KMS-11 (cell line): Measurements from ENCODE around the gene SEC23IP.

Source experiments
- H2AFZ ChIP-seq: fragments of 200-600 bp; sonication (generic); 2 replicates; pipeline ENCODE4 v1.6.1; 2016; ENCODE audit warnings: antibody characterized with exemption, mixed run types, low read depth
- H3K27ac ChIP-seq: fragments of 200-600 bp; sonication (generic); 2 replicates; pipeline ENCODE4 v1.6.1; 2016; ENCODE audit warnings: mild to moderate bottlenecking, mixed run types
- H3K27me3 ChIP-seq: fragments of 200-600 bp; sonication (generic); 2 replicates; pipeline ENCODE4 v1.6.1; 2017; ENCODE audit warnings: mild to moderate bottlenecking, low read depth, mixed run types, moderate library complexity; ENCODE audit not compliant: insufficient read depth
- H3K36me3 ChIP-seq: fragments of 200-600 bp; sonication (generic); 2 replicates; pipeline ENCODE4 v1.6.1; 2017; ENCODE audit warnings: mild to moderate bottlenecking, mixed run types; ENCODE audit not compliant: insufficient read depth
- H3K4me1 ChIP-seq: fragments of 200-600 bp; sonication (generic); 2 replicates; pipeline ENCODE4 v1.6.1; 2016; ENCODE audit warnings: mild to moderate bottlenecking, low read depth, mixed run types; ENCODE audit not compliant: poor library complexity, severe bottlenecking
- H3K4me2 ChIP-seq: fragments of 200-600 bp; sonication (generic); 2 replicates; pipeline ENCODE4 v1.7.0; 2016; ENCODE audit warnings: mild to moderate bottlenecking, mixed run types
- H3K4me3 ChIP-seq: fragments of 200-600 bp; sonication (generic); IDR thresholded peaks from 2 replicates; pipeline ENCODE4 v1.6.1; 2017; ENCODE audit warnings: low read depth, low read length, mixed read lengths; ENCODE audit not compliant: insufficient read depth
- H3K79me2 ChIP-seq: fragments of 200-600 bp; sonication (generic); 2 replicates; pipeline ENCODE4 v1.6.1; 2016; ENCODE audit warnings: low read depth, mixed run types; ENCODE audit not compliant: insufficient read depth
- H3K9ac ChIP-seq: fragments of 200-600 bp; sonication (generic); 2 replicates; pipeline ENCODE4 v1.6.1; 2016; ENCODE audit warnings: mild to moderate bottlenecking, mixed run types
- H4K20me1 ChIP-seq: fragments of 200-600 bp; sonication (generic); 2 replicates; pipeline ENCODE4 v1.6.1; 2016; ENCODE audit warnings: mild to moderate bottlenecking, mixed run types; ENCODE audit not compliant: insufficient read depth
- TF ChIP-seq, protein P1 (sequence below): fragments of 200-600 bp; sonication (generic); conservative IDR thresholded peaks from 2 replicates; pipeline ENCODE4 v1.6.1; 2017; ENCODE audit warnings: low read depth, mild to moderate bottlenecking, antibody characterized with exemption, low read length, moderate library complexity, mixed read lengths

The SEC23IP gene

DNA sequence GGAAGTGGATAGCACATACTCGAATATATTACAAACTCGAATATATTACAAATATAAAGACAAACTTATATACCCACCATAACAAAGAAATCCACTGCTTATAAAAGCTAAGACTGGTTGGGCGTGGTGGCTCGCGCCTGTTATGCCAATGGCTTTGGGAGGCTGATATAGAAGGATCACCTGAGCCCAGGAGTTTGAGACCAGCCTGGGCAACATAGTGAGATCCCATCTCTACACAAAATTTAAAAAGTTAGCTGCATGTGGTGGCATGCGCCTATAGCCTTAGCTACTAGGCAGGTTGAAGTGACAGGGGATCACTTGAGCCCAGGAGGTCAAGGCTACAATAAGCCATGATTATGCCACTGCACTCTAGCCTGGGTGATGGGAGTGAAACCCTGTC lies 40.3 kb upstream of the SEC23IP start:
- Histone ChIP-seq H3K4me3 (no peak overlapping the region), H3K9ac (no peak overlapping the region), H3K27ac (no peak overlapping the region), H3K27me3 (no peaks in the 10 kb centered on the region), H3K79me2 (peaks cover 6% of the 10 kb centered on the region; the same call in 1 of the 2 replicates), H3K4me2 (no peak overlapping the region), H2AFZ (no peak overlapping the region), H3K4me1 (peaks cover 6% of the 10 kb centered on the region), H4K20me1 (no peaks in the 10 kb centered on the region), H3K36me3 (peaks cover 6% of the 10 kb centered on the region; the same call in 1 of the 2 replicates)
- TF ChIP-seq, protein P1, sequence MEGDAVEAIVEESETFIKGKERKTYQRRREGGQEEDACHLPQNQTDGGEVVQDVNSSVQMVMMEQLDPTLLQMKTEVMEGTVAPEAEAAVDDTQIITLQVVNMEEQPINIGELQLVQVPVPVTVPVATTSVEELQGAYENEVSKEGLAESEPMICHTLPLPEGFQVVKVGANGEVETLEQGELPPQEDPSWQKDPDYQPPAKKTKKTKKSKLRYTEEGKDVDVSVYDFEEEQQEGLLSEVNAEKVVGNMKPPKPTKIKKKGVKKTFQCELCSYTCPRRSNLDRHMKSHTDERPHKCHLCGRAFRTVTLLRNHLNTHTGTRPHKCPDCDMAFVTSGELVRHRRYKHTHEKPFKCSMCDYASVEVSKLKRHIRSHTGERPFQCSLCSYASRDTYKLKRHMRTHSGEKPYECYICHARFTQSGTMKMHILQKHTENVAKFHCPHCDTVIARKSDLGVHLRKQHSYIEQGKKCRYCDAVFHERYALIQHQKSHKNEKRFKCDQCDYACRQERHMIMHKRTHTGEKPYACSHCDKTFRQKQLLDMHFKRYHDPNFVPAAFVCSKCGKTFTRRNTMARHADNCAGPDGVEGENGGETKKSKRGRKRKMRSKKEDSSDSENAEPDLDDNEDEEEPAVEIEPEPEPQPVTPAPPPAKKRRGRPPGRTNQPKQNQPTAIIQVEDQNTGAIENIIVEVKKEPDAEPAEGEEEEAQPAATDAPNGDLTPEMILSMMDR, result no peak

DNA sequence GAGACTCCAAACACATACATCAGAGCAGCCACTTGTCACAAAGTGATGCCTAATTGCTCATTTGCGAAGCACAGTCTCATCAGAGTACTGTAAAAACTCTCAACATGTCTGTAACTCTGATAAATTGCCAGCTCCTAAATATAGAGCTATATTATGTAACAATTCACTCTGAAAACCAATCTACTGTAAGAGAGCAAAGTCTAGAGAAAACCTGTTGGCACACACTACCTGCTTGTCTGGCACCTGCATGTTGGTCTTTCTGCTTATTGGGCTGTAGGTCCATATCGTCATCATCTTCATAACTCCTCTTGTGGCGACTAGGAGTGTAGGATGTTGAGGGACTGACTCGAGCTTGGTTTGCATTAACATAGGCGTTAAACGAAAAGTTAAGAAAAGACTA lies 39.7 kb upstream of the SEC23IP start:
- H2AFZ ChIP-seq, result no peak overlapping the region
- no peak overlapping the region for H3K27ac ChIP-seq
- TF ChIP-seq, protein P1, result no peak
- no peak overlapping the region for H3K9ac ChIP-seq
- H3K36me3 ChIP-seq, result peaks cover 3% of the 10 kb centered on the region; the same call in 1 of the 2 replicates
- no peak overlapping the region for H3K4me2 ChIP-seq
- no peak overlapping the region for H3K4me3 ChIP-seq
- H3K4me1 ChIP-seq, result peaks cover 6% of the 10 kb centered on the region
- H4K20me1 ChIP-seq, result no peaks in the 10 kb centered on the region
- H3K79me2 ChIP-seq, result peaks cover 9% of the 10 kb centered on the region; the same call in 1 of the 2 replicates
- H3K27me3 ChIP-seq, result no peaks in the 10 kb centered on the region

DNA sequence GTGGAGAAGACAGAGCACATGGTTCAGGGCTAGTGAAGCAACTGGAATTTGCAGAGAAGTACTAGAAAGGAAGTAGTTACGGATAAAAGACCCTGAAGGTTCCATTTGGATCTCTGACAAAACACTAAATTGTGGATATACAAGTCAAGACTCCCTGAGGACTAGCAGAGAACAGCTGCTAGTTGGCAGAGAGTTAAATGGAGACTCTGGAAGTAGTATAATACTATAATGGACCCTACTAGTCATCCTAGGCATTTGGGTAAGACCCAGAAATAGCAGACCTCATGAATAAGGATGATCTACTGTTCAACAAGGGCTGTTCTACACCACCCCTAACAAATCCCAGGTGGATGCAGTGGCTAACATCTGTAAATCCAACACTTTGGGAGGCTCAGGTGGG lies 39.0 kb upstream of the SEC23IP start:
- Histone ChIP-seq H3K4me3 (no peak overlapping the region), H3K4me1 (peaks cover 6% of the 10 kb centered on the region), H3K36me3 (peaks cover 3% of the 10 kb centered on the region; the same call in 1 of the 2 replicates), H3K9ac (no peak overlapping the region), H3K4me2 (no peak overlapping the region), H3K27me3 (no peaks in the 10 kb centered on the region), H3K27ac (no peak overlapping the region), H4K20me1 (peaks cover 3% of the 10 kb centered on the region), H2AFZ (no peak overlapping the region), H3K79me2 (peaks cover 17% of the 10 kb centered on the region)
- TF ChIP-seq, protein P1, result no peak

DNA sequence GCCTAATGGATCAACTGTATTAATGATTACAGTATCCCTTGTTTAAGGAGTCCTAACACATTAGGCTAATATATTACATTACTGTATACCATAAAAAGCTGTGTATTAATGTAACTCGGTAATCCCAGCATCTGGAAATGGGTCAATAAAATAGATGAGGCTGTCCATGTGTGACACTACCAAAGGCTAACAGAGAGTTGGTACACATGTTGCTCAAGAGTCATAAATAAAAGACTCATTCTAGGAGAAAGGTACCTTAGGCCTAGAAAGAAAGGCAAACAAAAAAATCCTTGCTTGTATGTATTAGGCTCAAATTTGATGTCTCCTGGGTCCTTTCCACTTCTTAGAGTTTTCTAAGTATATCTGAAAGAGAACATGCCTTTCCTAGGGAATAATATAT lies 34.5 kb upstream of the SEC23IP start:
- H3K27me3 ChIP-seq, result no peaks in the 10 kb centered on the region
- no peak overlapping the region for H3K9ac ChIP-seq
- no peak overlapping the region for H2AFZ ChIP-seq
- no peak overlapping the region for H3K27ac ChIP-seq
- no peak overlapping the region for H3K4me3 ChIP-seq
- H4K20me1 ChIP-seq, result peaks cover 15% of the 10 kb centered on the region
- peaks cover 62% of the 10 kb centered on the region for H3K79me2 ChIP-seq
- H3K4me1 ChIP-seq, result peaks cover 44% of the 10 kb centered on the region
- no peak overlapping the region for H3K4me2 ChIP-seq
- TF ChIP-seq, protein P1, result no peak
- H3K36me3 ChIP-seq, result no peaks in the 10 kb centered on the region; the same call in 1 of the 2 replicates
